HTERT RPE-1 (cell line): Measurements from ENCODE around the gene ZNF236.
"Not testable (repeated sequence)": the region's sequence is repeated elsewhere in the genome, so short reads cannot be mapped to it uniquely, and the experiment has no call there.

Experiments
- in situ Hi-C: fragments of 300-500 bp; cut with MboI; formaldehyde crosslinking; loops from 4 replicates; pipeline ENCODE4 v1.14.3; 2020; ENCODE audit warnings: low sequenced_read_pairs

The ZNF236 gene

GRCh38 chr18:76822506-76823160 is at the start of gene ZNF236:
Gene ZNF236, plus strand, starts transcription at chr18:76822557. Its CDS starts 51 bp downstream, at chr18:76822608.
- in situ Hi-C loops, result no loop called here

DNA sequence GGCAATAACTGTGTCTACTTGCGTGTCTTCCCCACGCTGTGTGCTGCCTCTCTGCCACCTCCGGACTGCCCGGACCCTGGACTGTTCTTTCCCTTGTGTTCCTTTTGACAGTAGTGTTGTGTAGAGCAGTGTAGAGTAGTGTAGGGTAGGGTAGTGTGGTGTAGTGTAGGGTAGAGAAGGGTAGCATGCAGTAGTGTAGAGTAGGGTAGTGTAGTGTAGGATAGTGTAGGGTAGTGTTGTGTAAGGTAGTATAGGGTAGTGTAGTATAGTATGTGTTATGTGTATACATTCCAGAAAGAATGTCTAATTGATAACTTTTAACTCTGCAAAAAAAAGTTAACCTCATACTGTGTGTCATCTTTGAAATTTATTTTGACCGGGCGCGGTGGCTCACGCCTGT is 49.7 kb upstream of the ZNF236 start:
- in situ Hi-C loops, result no loop called here

GRCh38 chr18:76777036-76777435 is 45.3 kb upstream of the ZNF236 start:
- in situ Hi-C loops, result not testable (repeated sequence)

GRCh38 chr18:76783786-76784484 is 38.4 kb upstream of the ZNF236 start:
- in situ Hi-C loops, result no loop called here

DNA sequence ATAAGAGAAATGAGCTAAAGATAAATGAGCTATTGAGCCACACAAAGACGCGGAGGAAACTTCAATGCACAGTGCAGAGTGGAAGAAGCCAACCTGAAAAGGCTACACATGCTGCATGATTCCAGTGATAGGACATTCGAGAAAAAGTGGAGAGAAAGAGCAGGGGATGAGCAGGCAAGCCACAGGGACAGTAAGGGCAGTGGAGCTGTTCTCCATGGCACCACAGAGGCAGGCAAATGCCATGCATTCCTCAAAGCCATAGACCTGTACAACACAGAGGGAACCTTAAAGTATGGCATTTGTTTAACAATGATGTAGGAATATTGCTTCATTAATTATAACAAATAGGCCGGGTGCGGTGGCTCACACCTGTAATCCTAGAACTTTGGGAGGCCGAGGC is 36.5 kb upstream of the ZNF236 start:
- in situ Hi-C loops, result no loop called here

GRCh38 chr18:76788571-76789317 is 33.6 kb upstream of the ZNF236 start:
- in situ Hi-C loops, result no loop called here

DNA sequence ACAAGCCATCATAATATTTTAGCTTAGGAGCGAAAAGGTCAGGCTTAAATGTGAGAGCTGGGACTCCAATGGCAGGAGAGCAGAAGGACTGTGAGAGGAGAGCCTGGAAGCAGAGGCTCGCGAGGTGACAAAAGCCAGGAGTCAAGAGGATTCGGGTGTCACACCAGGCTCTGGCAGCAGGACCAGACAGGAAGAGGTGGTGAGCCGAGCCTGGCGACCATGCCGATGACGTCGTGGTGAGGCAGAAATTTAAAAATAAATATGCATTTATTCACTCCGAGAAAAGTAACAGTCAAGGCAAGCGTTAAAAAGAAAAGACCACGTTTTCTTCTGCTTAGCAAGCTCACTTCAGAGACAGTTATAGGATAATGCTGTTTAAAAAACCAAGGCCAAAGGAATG is 31.3 kb upstream of the ZNF236 start:
- in situ Hi-C loops, result no loop called here

GRCh38 chr18:76791642-76792041 is 30.7 kb upstream of the ZNF236 start:
- in situ Hi-C loops, result no loop called here

DNA sequence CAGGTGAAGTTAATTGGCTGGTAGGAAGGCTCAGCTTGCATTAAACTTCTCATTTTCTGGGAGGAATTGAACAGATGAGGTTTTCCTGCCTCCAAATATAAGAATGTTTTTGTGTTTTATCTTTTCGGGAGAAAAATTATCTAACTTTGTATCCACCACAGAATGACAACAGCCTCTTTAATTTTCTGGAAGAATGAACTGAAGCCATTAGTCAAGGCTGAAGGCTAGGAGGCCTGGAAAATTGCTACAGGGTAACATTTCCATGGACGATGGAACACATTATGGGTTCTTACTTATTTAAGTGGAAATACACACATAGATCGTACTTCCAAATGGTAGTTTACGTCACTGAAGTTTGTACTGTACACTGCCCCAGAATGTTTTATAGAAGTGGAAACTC is 28.0 kb upstream of the ZNF236 start:
- in situ Hi-C loops, result no loop called here

DNA sequence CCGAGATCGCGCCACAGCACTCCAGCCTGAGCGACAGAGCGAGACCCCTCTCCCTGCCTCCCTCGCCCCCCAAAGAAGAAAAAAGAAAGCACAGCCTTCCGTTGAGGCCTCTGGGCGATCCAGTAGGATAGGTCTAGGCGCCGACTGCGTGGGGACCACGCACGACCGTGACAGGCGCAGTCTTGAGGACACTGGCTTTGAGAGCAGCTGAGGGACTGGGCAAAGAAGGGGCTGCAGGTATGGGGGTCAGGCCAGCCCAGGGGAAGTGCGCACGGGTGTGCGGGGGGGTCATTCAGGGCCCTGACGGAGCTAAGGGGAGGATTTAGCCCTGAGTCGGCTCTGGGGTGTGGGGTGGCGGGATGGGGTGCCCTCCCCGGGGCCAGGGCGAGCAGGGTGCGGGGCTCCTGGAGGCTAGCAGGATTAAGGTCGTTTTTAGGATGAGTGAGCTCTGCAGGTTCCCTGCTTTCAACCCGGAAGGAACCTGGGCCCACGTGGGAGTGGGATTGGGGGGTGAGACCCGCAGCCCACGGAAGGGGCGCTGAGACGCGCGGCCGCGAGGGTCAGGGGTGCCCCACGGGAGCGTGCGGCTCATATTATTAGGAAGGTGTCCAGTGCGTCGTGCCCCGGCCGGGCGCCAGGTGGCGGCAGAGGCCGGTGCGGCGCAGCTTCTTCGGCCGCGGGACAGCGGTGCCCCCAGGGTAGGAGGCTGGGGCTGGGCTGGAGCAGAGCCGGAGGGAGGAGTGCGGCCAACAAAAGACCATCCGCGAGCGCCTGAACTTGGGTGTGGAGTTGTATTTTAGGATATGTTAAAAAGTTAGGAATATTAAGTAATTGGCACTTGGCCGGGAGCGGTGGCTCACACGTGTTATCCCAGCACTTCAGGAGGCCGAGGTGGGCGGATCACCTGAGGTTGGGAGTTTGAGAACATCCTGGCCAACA is 20.5 kb upstream of the ZNF236 start:
- in situ Hi-C loops, result no loop called here

DNA sequence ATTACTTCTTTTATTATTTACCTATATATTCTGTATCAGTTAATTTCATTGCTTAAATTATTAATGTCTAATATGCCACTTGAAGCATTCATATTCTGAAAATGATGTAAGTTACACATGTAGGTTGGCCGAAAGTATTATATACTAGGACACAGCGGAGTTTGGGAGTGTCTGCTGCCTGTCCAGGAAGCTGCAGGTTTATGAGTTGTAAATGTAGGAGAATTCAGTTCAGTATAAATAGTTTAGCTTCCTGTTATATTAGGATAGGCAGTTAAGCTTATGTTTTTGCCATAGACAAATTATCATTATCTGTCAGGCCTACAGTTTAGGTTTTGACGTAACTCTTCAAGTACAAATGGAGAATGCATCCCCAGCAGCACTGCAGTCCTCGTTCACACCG is 18.9 kb upstream of the ZNF236 start:
- in situ Hi-C loops, result no loop called here

DNA sequence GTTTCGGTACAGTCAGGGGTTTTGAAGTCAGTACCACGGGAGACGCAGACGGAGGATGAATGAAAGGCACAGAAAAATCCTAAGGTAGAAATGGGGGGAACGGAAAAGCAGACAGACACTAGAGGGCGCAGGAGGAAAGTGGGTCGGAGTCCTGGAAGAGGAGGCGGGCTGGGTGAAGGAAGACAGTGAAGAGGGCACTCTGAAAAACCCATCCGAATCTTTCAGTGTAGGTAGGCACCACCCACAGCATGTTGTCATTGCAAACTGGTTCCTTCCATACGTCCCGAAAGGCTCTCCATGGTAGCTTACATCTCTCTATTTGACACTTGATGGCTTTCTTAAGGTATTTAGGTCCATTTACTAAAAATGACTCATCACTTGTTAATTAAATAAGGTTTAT is 18.5 kb upstream of the ZNF236 start:
- in situ Hi-C loops, result no loop called here

DNA sequence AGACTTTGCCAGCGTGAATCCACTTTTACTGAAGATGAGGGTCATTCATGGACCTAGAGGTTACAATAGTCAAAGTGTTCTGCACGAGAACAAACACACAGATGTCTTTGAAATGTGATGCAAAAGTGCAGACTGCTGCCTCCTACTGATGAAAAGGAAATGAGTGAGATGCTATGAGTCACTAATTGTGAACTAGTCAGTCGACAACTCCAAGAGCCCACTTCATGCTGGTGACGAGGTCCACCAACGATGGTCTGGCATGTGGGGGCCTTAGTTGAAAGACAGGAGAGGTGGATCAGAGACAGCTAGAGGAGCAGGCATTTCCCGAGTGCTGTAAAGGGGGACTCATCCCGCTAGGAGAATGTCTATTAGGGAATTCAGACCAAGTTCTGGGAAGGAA is 17.1 kb upstream of the ZNF236 start:
- in situ Hi-C loops, result no loop called here

DNA sequence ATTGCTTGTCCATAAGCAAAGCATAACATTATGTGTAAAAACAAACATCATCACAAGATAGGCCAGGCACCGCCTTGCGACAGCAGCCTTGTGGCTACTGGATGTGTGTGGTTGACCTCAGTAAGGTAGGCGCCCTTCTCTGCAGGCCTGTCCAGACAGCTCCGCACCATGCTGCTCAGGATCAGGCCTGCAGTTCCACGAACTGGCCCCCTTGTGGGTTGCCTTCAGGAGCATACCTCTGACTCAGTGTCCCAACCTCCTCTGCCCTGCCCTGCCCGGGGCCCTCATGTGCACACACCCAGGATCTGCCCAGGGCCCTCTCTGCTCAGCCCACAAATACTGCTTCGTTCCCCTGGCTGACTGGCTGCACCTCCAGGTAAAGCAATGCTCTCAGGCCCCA is 16.1 kb upstream of the ZNF236 start:
- in situ Hi-C loops, result no loop called here

DNA sequence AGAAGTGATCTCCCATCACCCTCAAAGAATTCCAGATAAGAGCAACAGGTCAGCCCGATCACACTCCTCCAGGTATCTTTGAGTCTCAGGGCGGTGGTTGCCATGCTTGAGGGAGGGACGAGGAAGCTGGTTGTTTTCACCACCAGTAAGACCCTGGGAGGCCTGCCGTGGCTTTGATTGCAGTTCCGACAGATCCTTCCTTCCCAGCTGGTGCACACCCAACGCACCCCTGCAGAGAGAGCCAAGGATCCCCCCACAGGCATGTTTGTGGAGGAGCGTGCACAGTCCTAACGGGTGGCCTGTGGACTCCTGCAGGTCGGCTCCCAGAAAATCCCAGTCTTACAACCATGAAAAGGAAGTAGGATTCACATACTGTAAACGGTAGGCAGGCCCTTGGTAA is 13.8 kb upstream of the ZNF236 start:
- in situ Hi-C loops, result no loop called here

- in situ Hi-C loops, result not testable (repeated sequence)
Observed at GRCh38 chr18:76811530-76811929, 10.8 kb upstream of the ZNF236 start.

- in situ Hi-C loops, result no loop called here
Observed at GRCh38 chr18:76814256-76814655, 8.1 kb upstream of the ZNF236 start.

DNA sequence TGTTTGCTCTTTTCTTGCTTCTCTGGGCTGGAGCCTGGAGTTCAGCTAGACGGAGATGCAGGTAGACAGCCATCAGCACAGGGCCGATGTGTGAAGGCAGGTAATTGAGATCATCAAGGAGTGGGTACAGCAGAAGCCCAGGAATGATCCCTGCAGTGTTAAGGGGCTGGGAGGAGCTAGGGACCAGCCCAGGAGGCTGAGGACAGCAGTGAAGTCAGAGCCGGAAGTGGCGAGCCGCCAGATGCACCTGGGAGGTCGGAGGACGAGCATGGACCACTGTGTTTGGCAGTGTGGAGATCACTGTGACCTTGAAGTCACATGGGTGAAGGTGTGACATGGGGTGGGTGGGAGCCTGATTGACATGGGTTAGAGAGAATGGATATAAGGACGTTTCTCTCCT is 6.2 kb upstream of the ZNF236 start:
- in situ Hi-C loops, result no loop called here

DNA sequence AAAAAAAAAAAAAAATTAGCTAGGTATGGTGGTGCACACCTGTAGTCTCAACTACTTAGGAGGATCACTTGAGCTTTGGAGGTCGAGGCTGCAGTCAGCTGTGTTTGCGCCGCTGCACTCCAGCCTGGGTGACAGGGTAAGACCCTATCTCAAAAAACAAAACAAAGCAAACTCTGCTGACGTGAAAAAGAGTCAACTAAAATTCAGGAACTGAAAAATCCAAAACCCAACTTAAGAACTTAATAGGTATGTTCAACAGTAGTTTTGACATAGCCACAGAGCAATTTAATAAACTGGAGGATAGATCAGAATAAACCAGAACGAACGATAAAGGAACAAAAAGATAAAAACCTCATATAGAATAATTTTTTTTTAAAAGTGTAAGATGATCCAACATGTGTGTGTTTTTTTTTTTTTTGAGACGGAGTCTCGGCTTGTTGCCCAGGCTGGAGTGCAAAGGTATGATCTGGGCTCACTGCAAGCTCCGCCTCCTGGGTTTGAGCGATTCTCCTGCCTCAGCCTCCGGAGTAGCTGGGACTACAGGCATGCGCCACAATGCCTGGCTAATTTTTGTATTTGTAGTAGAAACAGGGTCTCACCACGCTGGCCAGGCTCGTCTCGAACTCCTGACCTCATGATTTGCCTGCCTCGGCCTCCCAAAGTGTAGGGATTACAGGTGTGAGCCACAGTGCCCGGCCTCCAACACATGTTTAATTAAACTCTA is 4.3 kb upstream of the ZNF236 start:
- in situ Hi-C loops, result no loop called here

GRCh38 chr18:76819411-76820136 is 2.8 kb upstream of the ZNF236 start:
- in situ Hi-C loops, result no loop called here
